ENCODE results near the gene UBE2Q2. TPM values are rescaled to one million over a fixed set of nuclear protein-coding genes. Genes with fewer than 3 reads are reported as not detected.

Gene UBE2Q2
- polyA plus RNA-seq, 1 donor from 2014 or later = 83.8 TPM

- Histone ChIP-seq H3K36me3 (ENCODE audit: insufficient read depth, low read length) (no peaks in the 10 kb centered on the region), H3K27me3 (ENCODE audit: insufficient read depth, low read depth, low read length) (no peaks in the 10 kb centered on the region), H3F3A (ENCODE audit: insufficient read depth, low read length, poor library complexity, severe bottlenecking) (no peaks in the 10 kb centered on the region), H3K9me2 (ENCODE audit: insufficient read depth, low read length) (no peaks in the 10 kb centered on the region), H2AFZ (ENCODE audit: low read depth, low read length) (no peak overlapping the region), H3K4me2 (ENCODE audit: low read length) (no peak overlapping the region), H3K27ac (ENCODE audit: low read length) (no peak overlapping the region), H3K9me3 (ENCODE audit: low read length) (no peaks in the 10 kb centered on the region), H4K20me1 (ENCODE audit: insufficient read depth) (no peaks in the 10 kb centered on the region), H3K79me2 (replicated peaks; ENCODE audit: insufficient read depth, low read length) (no peaks in the 10 kb centered on the region), H3K4me3 (ENCODE audit: low read length) (no peak overlapping the region), H3K9ac (ENCODE audit: low read length) (no peak overlapping the region)
- TF ChIP-seq EZH2 (IDR thresholded peaks at IDR 0.05; ENCODE audit: borderline replicate concordance, insufficient read depth, low read length, poor library complexity, severe bottlenecking) = no peak
- TF ChIP-seq MXI1 (conservative IDR thresholded peaks at IDR 0.05; ENCODE audit: poor library complexity, severe bottlenecking) = no peak
- TF ChIP-seq REST (IDR thresholded peaks at IDR 0.05; ENCODE audit: borderline replicate concordance) = no peak
- no peak for TF ChIP-seq RAD21 (conservative IDR thresholded peaks at IDR 0.05)
- no peak for TF ChIP-seq POLR2AphosphoS5 (IDR thresholded peaks at IDR 0.05)
- TF ChIP-seq EP300 (conservative IDR thresholded peaks at IDR 0.05; ENCODE audit: poor library complexity, severe bottlenecking) = no peak
These were observed 25.9 kb upstream of the UBE2Q2 start for GRCh38 chr15:75817138-75817935.

- H3F3A ChIP-seq (ENCODE audit: insufficient read depth, low read length, poor library complexity, severe bottlenecking) = no peaks in the 10 kb centered on the region
- H3K27ac ChIP-seq (ENCODE audit: low read length) = no peak overlapping the region
- no peak overlapping the region for H3K4me2 ChIP-seq (ENCODE audit: low read length)
- no peak overlapping the region for H2AFZ ChIP-seq (ENCODE audit: low read depth, low read length)
- no peaks in the 10 kb centered on the region for H3K9me2 ChIP-seq (ENCODE audit: insufficient read depth, low read length)
- H3K27me3 ChIP-seq (ENCODE audit: insufficient read depth, low read depth, low read length) = no peaks in the 10 kb centered on the region
- TF ChIP-seq POLR2AphosphoS5 (IDR thresholded peaks at IDR 0.05) (no peak), TAF1 (IDR thresholded peaks at IDR 0.05; ENCODE audit: low read depth) (no peak), SMC3 (conservative IDR thresholded peaks at IDR 0.05; ENCODE audit: poor library complexity) (no peak), REST (IDR thresholded peaks at IDR 0.05; ENCODE audit: borderline replicate concordance) (no peak), MXI1 (conservative IDR thresholded peaks at IDR 0.05; ENCODE audit: poor library complexity, severe bottlenecking) (no peak), EP300 (conservative IDR thresholded peaks at IDR 0.05; ENCODE audit: poor library complexity, severe bottlenecking) (no peak), EZH2 (IDR thresholded peaks at IDR 0.05; ENCODE audit: borderline replicate concordance, insufficient read depth, low read length, poor library complexity, severe bottlenecking) (no peak), RAD21 (conservative IDR thresholded peaks at IDR 0.05) (no peak)
- TF ChIP-seq, protein P1, sequence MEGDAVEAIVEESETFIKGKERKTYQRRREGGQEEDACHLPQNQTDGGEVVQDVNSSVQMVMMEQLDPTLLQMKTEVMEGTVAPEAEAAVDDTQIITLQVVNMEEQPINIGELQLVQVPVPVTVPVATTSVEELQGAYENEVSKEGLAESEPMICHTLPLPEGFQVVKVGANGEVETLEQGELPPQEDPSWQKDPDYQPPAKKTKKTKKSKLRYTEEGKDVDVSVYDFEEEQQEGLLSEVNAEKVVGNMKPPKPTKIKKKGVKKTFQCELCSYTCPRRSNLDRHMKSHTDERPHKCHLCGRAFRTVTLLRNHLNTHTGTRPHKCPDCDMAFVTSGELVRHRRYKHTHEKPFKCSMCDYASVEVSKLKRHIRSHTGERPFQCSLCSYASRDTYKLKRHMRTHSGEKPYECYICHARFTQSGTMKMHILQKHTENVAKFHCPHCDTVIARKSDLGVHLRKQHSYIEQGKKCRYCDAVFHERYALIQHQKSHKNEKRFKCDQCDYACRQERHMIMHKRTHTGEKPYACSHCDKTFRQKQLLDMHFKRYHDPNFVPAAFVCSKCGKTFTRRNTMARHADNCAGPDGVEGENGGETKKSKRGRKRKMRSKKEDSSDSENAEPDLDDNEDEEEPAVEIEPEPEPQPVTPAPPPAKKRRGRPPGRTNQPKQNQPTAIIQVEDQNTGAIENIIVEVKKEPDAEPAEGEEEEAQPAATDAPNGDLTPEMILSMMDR (IDR thresholded peaks at IDR 0.05; ENCODE audit: poor library complexity, severe bottlenecking) = no peak
- no peak overlapping the region for H3K4me3 ChIP-seq (ENCODE audit: low read length)
- no peaks in the 10 kb centered on the region for H4K20me1 ChIP-seq (ENCODE audit: insufficient read depth)
- no peaks in the 10 kb centered on the region for H3K36me3 ChIP-seq (ENCODE audit: insufficient read depth, low read length)
- H3K9ac ChIP-seq (ENCODE audit: low read length) = no peak overlapping the region
- no peaks in the 10 kb centered on the region for H3K9me3 ChIP-seq (ENCODE audit: low read length)
- no peaks in the 10 kb centered on the region for H3K79me2 ChIP-seq (replicated peaks; ENCODE audit: insufficient read depth, low read length)
These were observed 23.0 kb upstream of the UBE2Q2 start for GRCh38 chr15:75820206-75820605.
